Mesodermal cell (in vitro differentiated cells): Measurements from ENCODE around the gene LIG3.
A peak's percentile ranks its signal among the peaks of the same experiment; 100 is the strongest.
"Not testable (repeated sequence)": the region's sequence is repeated elsewhere in the genome, so short reads cannot be mapped to it uniquely, and the experiment has no call there.

Source experiments
- H3K27ac ChIP-seq: 2 replicates; pipeline ENCODE4 v1.7.0; 2013; ENCODE audit warnings: mild to moderate bottlenecking, low read depth, low read length, moderate library complexity; ENCODE audit not compliant: severe bottlenecking
- H3K36me3 ChIP-seq: 2 replicates; pipeline ENCODE4 v1.7.1; 2013; ENCODE audit warnings: mild to moderate bottlenecking, low read length, moderate library complexity; ENCODE audit not compliant: control insufficient read depth, insufficient read depth
- H3K4me1 ChIP-seq: one replicate; pipeline ENCODE4 v1.7.1; 2013; ENCODE audit warnings: mild to moderate bottlenecking, low read length; ENCODE audit not compliant: insufficient read depth, control insufficient read depth, poor library complexity, severe bottlenecking
- H3K4me3 ChIP-seq: 2 replicates; pipeline ENCODE4 v1.7.0; 2013; ENCODE audit warnings: low read length, control low read depth, mild to moderate bottlenecking; ENCODE audit not compliant: insufficient read depth, poor library complexity, severe bottlenecking; ENCODE audit errors: extremely low read depth
- H3K9me3 ChIP-seq: 2 replicates; pipeline ENCODE4 v1.7.1; 2013; ENCODE audit warnings: mild to moderate bottlenecking, low read length, moderate library complexity; ENCODE audit not compliant: control insufficient read depth
- WGBS, 2 experiments: methylation state at CpG; one replicate each; pipeline ENCODE4 v1.1.5; 2013; ENCODE audit warnings: missing lambda C conversion rate in 2 of 2; ENCODE audit not compliant: insufficient coverage in 2 of 2; 5-methylcytosine and 5-hydroxymethylcytosine counted together

Gene LIG3

DNA sequence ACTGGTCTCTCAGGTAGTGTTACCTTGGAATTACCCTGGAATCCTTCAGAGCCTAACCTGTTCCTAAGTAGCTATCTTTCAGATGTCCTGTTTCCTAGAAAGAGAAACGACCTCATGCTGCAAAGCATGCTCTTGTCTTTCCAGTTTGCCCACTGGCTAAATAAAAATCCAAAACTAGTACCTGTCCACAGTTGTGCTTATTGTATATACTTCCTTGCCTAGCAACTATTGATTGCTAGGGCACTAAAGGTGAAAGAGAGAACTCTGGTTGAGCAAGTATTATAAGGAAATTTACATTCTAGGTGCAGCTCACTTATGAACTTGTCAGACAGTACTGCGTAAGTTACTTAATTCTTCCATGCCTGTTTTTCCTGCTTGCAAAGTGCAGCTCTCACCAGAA lies 38.5 kb downstream of the LIG3 start:
- peaks cover 19% of the 10 kb centered on the region for H3K4me1 ChIP-seq
- H3K4me3 ChIP-seq, result no peak overlapping the region
- no peaks in the 10 kb centered on the region for H3K9me3 ChIP-seq
- H3K36me3 ChIP-seq, result peaks cover 39% of the 10 kb centered on the region
- no peak overlapping the region for H3K27ac ChIP-seq
- WGBS, 2 experiments, result 100% methylated on average over 2 of the region's 2 CpGs

DNA sequence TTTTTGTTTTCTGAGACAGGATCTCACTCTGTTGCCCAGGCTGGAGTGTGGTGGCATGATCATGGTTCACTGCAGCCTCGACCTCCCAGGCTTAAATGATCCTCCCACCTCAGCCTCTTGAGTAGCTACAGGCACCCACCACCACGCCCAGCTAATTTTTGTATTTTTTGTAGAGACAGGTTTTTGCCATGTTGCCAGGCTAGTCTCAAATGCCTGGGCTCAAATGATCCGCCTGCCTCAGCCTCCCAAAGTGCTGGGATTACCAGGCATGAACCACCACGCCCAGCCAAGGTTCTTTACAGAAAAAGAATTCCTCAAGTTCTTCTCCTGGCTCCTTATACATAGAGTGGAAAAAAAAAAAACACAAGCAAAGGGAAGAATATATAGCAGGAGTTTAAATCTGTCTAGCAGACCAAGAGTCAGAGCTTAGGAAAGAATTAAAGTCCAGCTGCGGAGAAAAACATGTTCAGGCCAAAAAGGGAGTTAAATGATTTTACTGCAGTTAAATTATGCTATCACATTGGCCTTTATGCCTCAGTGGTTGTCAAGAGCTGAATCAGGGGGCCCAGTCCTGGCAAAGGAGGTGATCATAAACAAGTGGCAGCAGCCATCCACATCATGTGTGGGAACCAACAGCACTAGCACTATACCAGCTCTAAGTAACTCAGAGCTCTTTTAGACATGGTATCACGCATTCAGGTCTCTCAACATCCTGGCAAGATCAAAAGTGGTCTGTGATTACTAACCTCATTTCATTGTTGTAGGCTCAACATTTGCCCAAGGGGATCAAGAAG lies 39.3 kb downstream of the LIG3 start:
- 82 to 90% methylated on average over 3 of the region's 6 CpGs for WGBS, 2 experiments
- Histone ChIP-seq H3K9me3 (no peaks in the 10 kb centered on the region), H3K4me3 (no peak overlapping the region), H3K27ac (no peak overlapping the region), H3K36me3 (peaks cover 36% of the 10 kb centered on the region), H3K4me1 (peaks cover 20% of the 10 kb centered on the region)

GRCh38 chr17:35021520-35022380 lies 41.4 kb downstream of the LIG3 start:
- peak overlapping the region; percentile 95 for H3K27ac ChIP-seq
- H3K36me3 ChIP-seq, result peaks cover 28% of the 10 kb centered on the region
- H3K4me3 ChIP-seq, result no peak overlapping the region
- WGBS, 2 experiments, result 89 to 92% methylated on average over 9 of the region's 11 CpGs
- no peaks in the 10 kb centered on the region for H3K9me3 ChIP-seq
- peaks cover 20% of the 10 kb centered on the region for H3K4me1 ChIP-seq

DNA sequence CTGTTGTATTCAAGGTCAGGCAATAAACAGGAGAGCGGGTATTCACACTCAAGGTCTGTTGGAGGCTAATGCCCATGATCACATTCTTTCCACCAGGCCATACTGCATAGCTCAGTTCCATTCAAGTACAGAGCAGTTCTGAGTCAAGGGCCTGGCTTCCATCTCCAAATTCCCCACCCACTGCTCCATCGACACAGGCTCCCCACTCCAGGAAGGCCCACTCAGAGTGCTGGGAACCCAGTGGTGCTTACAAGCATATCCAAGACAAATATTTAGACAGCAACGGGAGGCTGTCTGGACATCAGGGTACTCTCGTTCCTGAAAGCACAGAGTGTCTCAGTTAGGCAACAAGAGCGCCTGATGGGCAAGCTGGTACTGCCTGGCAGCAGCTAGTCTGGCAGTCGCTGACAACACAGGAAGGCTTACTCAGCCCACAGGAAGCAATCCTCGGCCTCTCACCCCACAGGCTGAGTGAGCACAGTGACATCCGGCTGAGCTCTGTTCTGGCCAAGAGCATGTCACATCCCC lies 42.3 kb downstream of the LIG3 start:
- Histone ChIP-seq H3K27ac (peak overlapping the region; percentile 95), H3K9me3 (no peaks in the 10 kb centered on the region), H3K36me3 (peaks cover 26% of the 10 kb centered on the region), H3K4me3 (no peak overlapping the region), H3K4me1 (peaks cover 20% of the 10 kb centered on the region)
- 85 to 88% methylated on average over 7 to 8 of the region's 8 CpGs for WGBS, 2 experiments

GRCh38 chr17:35023538-35023937 lies 43.2 kb downstream of the LIG3 start:
- WGBS, 2 experiments, result 100% methylated on average over 2 of the region's 3 CpGs
- peaks cover 24% of the 10 kb centered on the region for H3K36me3 ChIP-seq
- no peak overlapping the region for H3K4me3 ChIP-seq
- no peaks in the 10 kb centered on the region for H3K9me3 ChIP-seq
- H3K27ac ChIP-seq, result no peak overlapping the region
- peaks cover 20% of the 10 kb centered on the region for H3K4me1 ChIP-seq

- Histone ChIP-seq H3K9me3 (no peaks in the 10 kb centered on the region), H3K4me3 (no peak overlapping the region), H3K36me3 (peaks cover 15% of the 10 kb centered on the region), H3K4me1 (peaks cover 20% of the 10 kb centered on the region), H3K27ac (no peak overlapping the region)
- 89 to 100% methylated on average over 1 of the region's 1 CpG for WGBS, 2 experiments
Observed at GRCh38 chr17:35025541-35025940, 45.2 kb downstream of the LIG3 start.

DNA sequence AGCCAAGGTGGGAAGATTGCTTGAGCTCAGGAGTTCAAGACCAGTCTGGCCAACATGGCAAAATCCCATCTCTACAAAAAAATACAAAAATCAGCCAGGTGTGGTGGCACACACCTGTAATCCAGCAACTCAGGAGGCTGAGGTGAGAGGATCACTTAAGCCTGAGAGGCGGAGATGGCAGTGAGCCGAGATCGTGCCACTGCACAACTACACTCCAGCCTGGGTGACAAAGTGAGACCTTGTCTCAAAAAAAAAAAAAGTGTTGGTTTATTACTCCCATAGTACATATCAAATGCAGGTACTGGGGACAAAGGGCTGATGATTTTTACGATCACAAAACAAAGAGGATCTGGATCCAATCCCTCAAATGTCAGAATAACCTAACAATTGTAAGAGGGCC lies 47.8 kb downstream of the LIG3 start:
- H3K9me3 ChIP-seq, H3K4me3 ChIP-seq, H3K36me3 ChIP-seq, H3K27ac ChIP-seq, H3K4me1 ChIP-seq: not testable (repeated sequence)
- 100% methylated on average over 1 of the region's 4 CpGs for WGBS, 2 experiments

GRCh38 chr17:35028531-35029262 lies 48.4 kb downstream of the LIG3 start:
- Histone ChIP-seq H3K4me1 (peaks cover 2% of the 10 kb centered on the region), H3K27ac (no peak overlapping the region), H3K9me3 (no peaks in the 10 kb centered on the region), H3K36me3 (peaks cover 8% of the 10 kb centered on the region), H3K4me3 (no peak overlapping the region)
- WGBS, 2 experiments, result 90 to 94% methylated on average over 3 of the region's 3 CpGs

DNA sequence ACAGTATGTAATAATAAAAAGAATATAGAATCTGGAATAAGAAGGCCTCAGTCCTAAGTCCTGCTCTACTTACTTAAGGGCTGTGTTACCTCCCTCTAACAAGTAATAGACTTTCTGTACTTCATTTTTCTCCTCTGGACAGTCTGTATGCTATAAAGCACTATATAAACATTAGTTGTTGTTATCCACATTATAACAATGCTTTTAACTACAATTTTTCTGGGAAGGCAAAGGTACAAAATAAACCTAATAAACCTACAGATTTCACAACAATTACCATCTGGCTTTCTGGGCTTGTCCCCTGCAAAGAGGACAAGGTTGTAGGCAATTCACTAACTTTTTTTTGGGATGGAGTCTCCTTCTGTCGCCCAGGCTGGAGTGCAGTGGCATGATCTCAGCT lies 50.5 kb downstream of the LIG3 start:
- peaks cover 3% of the 10 kb centered on the region for H3K36me3 ChIP-seq
- no peak overlapping the region for H3K4me3 ChIP-seq
- no peaks in the 10 kb centered on the region for H3K4me1 ChIP-seq
- no peak overlapping the region for H3K27ac ChIP-seq
- no peaks in the 10 kb centered on the region for H3K9me3 ChIP-seq
- 92% methylated on average over 1 of the region's 1 CpG; no CpG with 5 or more reads in 1 of the 2 experiments for WGBS, 2 experiments

- H3K9me3 ChIP-seq, result no peaks in the 10 kb centered on the region
- 100% methylated on average over 1 of the region's 3 CpGs; no CpG with 5 or more reads in 1 of the 2 experiments for WGBS, 2 experiments
Observed at GRCh38 chr17:35038453-35038852, 58.1 kb downstream of the LIG3 start.

More at GRCh38 chr17:35038453-35038852, 58.1 kb downstream of the LIG3 start:
- Histone ChIP-seq H3K36me3 (no peaks in the 10 kb centered on the region), H3K27ac (no peak overlapping the region), H3K4me3 (no peak overlapping the region), H3K4me1 (no peaks in the 10 kb centered on the region)
